ENCODE results near the gene DCDC2C.

DCDC2C gene

GRCh38 chr2:3823748-3824147, 120.4 kb downstream of the DCDC2C start:
- no peaks in the 10 kb centered on the region for H3K9me3 ChIP-seq (replicated peaks; ENCODE audit: low read length)
- H3K4me1 ChIP-seq (ENCODE audit: control insufficient read depth, insufficient read depth, low read length) = no peaks in the 10 kb centered on the region
- no peaks in the 10 kb centered on the region for H3K36me3 ChIP-seq (ENCODE audit: insufficient read depth, low read length)
- H3K4me3 ChIP-seq (ENCODE audit: low read length) = no peak overlapping the region
- no peaks in the 10 kb centered on the region for H3K27me3 ChIP-seq (ENCODE audit: control insufficient read depth, insufficient read depth, low read length)
- H3K4me2 ChIP-seq (ENCODE audit: low read length) = no peak overlapping the region
- H3K9ac ChIP-seq (ENCODE audit: low read depth, low read length) = no peak overlapping the region

- H3K9ac ChIP-seq (ENCODE audit: low read depth, low read length) = no peak overlapping the region
- no peak overlapping the region for H3K4me2 ChIP-seq (ENCODE audit: low read length)
- H3K9me3 ChIP-seq (replicated peaks; ENCODE audit: low read length) = no peaks in the 10 kb centered on the region
- H3K4me3 ChIP-seq (ENCODE audit: low read length) = no peak overlapping the region
- no peaks in the 10 kb centered on the region for H3K36me3 ChIP-seq (ENCODE audit: insufficient read depth, low read length)
- H3K27me3 ChIP-seq (ENCODE audit: control insufficient read depth, insufficient read depth, low read length) = no peaks in the 10 kb centered on the region
- no peaks in the 10 kb centered on the region for H3K4me1 ChIP-seq (ENCODE audit: control insufficient read depth, insufficient read depth, low read length)
Observed at GRCh38 chr2:3827673-3828575, 124.5 kb downstream of the DCDC2C start.

GRCh38 chr2:3830796-3831195, 127.4 kb downstream of the DCDC2C start:
- H3K9ac ChIP-seq (ENCODE audit: low read depth, low read length) = no peak overlapping the region
- no peaks in the 10 kb centered on the region for H3K4me1 ChIP-seq (ENCODE audit: control insufficient read depth, insufficient read depth, low read length)
- H3K27me3 ChIP-seq (ENCODE audit: control insufficient read depth, insufficient read depth, low read length) = no peaks in the 10 kb centered on the region
- H3K4me2 ChIP-seq (ENCODE audit: low read length) = no peak overlapping the region
- no peaks in the 10 kb centered on the region for H3K9me3 ChIP-seq (replicated peaks; ENCODE audit: low read length)
- H3K36me3 ChIP-seq (ENCODE audit: insufficient read depth, low read length) = no peaks in the 10 kb centered on the region
- no peak overlapping the region for H3K4me3 ChIP-seq (ENCODE audit: low read length)

GRCh38 chr2:3837086-3837485, 133.7 kb downstream of the DCDC2C start:
- Histone ChIP-seq H3K9ac (ENCODE audit: low read depth, low read length) (no peak overlapping the region), H3K4me1 (ENCODE audit: control insufficient read depth, insufficient read depth, low read length) (no peaks in the 10 kb centered on the region), H3K36me3 (ENCODE audit: insufficient read depth, low read length) (no peaks in the 10 kb centered on the region), H3K4me3 (ENCODE audit: low read length) (no peak overlapping the region), H3K27me3 (ENCODE audit: control insufficient read depth, insufficient read depth, low read length) (no peaks in the 10 kb centered on the region), H3K4me2 (ENCODE audit: low read length) (no peak overlapping the region), H3K9me3 (replicated peaks; ENCODE audit: low read length) (no peaks in the 10 kb centered on the region)

DNA sequence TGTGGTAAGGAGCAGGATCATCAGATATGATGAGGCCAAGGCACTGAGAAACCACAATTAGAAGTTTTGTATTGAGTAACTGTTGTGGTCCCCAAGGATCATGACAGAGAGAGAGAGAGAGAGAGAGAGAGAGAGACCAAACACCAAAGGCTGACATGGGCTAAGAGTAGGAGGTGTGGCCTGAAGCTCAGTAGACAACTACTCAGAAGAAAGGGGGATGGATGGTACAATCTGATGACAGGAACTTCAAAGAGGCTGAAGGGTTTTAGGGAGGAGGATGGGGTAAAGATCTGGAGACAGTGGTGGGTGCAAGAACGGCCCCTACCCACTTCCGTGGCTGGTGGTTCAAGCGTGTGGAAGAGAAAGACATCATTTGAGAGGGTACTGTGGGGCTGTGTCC, 135.0 kb downstream of the DCDC2C start:
- Histone ChIP-seq H3K9me3 (replicated peaks; ENCODE audit: low read length) (no peaks in the 10 kb centered on the region), H3K9ac (ENCODE audit: low read depth, low read length) (no peak overlapping the region), H3K4me3 (ENCODE audit: low read length) (no peak overlapping the region), H3K27me3 (ENCODE audit: control insufficient read depth, insufficient read depth, low read length) (no peaks in the 10 kb centered on the region), H3K4me2 (ENCODE audit: low read length) (no peak overlapping the region), H3K36me3 (ENCODE audit: insufficient read depth, low read length) (no peaks in the 10 kb centered on the region), H3K4me1 (ENCODE audit: control insufficient read depth, insufficient read depth, low read length) (no peaks in the 10 kb centered on the region)

DNA sequence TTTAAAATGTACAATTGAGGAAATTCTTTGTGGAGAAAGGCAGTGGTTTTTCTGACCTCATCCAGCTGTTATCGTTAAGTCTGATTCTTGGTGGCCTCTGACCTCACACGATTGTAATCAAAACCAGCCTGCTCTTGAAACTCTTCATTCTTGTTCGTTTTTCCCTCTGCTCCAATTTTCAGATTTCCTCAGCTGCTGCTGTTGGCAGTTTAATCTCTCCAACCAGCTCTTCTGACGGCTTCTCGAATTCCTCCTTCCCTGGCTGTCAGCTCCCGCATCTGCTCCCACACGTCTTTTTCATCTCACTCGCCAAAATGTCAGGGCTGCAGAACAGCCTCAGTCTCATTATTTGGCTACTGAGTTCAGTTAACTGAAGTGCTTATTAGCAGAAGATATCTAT, 136.1 kb downstream of the DCDC2C start:
- no peaks in the 10 kb centered on the region for H3K27me3 ChIP-seq (ENCODE audit: control insufficient read depth, insufficient read depth, low read length)
- H3K36me3 ChIP-seq (ENCODE audit: insufficient read depth, low read length) = no peaks in the 10 kb centered on the region
- no peak overlapping the region for H3K4me2 ChIP-seq (ENCODE audit: low read length)
- no peaks in the 10 kb centered on the region for H3K4me1 ChIP-seq (ENCODE audit: control insufficient read depth, insufficient read depth, low read length)
- no peaks in the 10 kb centered on the region for H3K9me3 ChIP-seq (replicated peaks; ENCODE audit: low read length)
- no peak overlapping the region for H3K4me3 ChIP-seq (ENCODE audit: low read length)
- no peak overlapping the region for H3K9ac ChIP-seq (ENCODE audit: low read depth, low read length)

DNA sequence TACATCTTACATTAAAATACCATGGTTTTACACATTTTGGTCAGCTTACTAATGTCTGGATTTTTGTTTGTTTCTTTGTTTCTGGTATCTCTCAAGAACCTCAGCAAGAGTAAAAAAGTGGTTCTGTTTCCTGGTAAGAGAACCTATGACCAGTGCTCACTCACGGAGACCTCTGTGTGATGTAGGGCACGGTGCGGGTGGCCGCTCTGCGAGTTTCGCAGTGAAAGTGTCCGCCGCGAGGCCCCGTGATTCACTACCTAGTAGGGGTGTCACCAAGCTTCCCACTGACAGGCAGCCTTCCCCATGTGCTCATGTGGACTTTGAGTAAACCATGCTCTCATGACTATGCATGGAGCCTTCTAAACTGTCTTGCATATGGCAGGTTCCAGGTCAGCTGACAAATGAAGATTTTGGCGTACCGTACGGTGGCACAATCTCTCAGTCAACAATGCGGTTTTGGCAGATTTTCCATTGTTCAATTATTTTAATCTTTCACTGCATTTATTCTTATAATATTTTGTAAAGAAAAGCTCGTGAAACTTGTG, 137.3 kb downstream of the DCDC2C start:
- H3K27me3 ChIP-seq (ENCODE audit: control insufficient read depth, insufficient read depth, low read length) = no peaks in the 10 kb centered on the region
- H3K36me3 ChIP-seq (ENCODE audit: insufficient read depth, low read length) = no peaks in the 10 kb centered on the region
- no peaks in the 10 kb centered on the region for H3K4me1 ChIP-seq (ENCODE audit: control insufficient read depth, insufficient read depth, low read length)
- no peaks in the 10 kb centered on the region for H3K9me3 ChIP-seq (replicated peaks; ENCODE audit: low read length)
- H3K4me2 ChIP-seq (ENCODE audit: low read length) = no peak overlapping the region
- no peak overlapping the region for H3K9ac ChIP-seq (ENCODE audit: low read depth, low read length)
- H3K4me3 ChIP-seq (ENCODE audit: low read length) = no peak overlapping the region

GRCh38 chr2:3847397-3848052, 144.2 kb downstream of the DCDC2C start:
- no peak overlapping the region for H3K4me3 ChIP-seq (ENCODE audit: low read length)
- no peaks in the 10 kb centered on the region for H3K36me3 ChIP-seq (ENCODE audit: insufficient read depth, low read length)
- H3K9ac ChIP-seq (ENCODE audit: low read depth, low read length) = no peak overlapping the region
- H3K27me3 ChIP-seq (ENCODE audit: control insufficient read depth, insufficient read depth, low read length) = no peaks in the 10 kb centered on the region
- H3K9me3 ChIP-seq (replicated peaks; ENCODE audit: low read length) = no peaks in the 10 kb centered on the region
- H3K4me1 ChIP-seq (ENCODE audit: control insufficient read depth, insufficient read depth, low read length) = no peaks in the 10 kb centered on the region
- H3K4me2 ChIP-seq (ENCODE audit: low read length) = no peak overlapping the region

- H3K4me1 ChIP-seq (ENCODE audit: control insufficient read depth, insufficient read depth, low read length) = no peaks in the 10 kb centered on the region
- no peak overlapping the region for H3K4me2 ChIP-seq (ENCODE audit: low read length)
- H3K4me3 ChIP-seq (ENCODE audit: low read length) = no peak overlapping the region
- H3K36me3 ChIP-seq (ENCODE audit: insufficient read depth, low read length) = no peaks in the 10 kb centered on the region
- no peaks in the 10 kb centered on the region for H3K9me3 ChIP-seq (replicated peaks; ENCODE audit: low read length)
- no peak overlapping the region for H3K9ac ChIP-seq (ENCODE audit: low read depth, low read length)
- H3K27me3 ChIP-seq (ENCODE audit: control insufficient read depth, insufficient read depth, low read length) = no peaks in the 10 kb centered on the region
Observed at GRCh38 chr2:3848776-3849175, 145.4 kb downstream of the DCDC2C start.

DNA sequence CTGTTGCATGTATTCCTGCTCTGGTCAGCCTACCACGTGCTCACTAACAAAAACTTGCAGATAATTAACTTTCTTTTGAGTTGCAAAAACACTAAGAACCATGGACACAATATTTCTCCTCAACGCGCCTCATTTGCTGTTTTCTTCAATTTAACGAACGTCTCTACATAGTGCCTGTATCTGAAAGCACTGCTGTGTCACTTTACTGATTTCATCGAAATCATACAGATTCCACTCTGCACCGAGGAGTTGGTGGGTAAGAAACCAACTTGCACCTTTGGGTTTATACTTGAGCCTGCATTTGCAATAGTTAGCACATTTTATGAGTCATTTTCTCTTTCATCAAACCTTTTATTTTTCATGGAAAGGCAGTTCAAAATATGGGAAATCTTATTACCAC, 145.8 kb downstream of the DCDC2C start:
- Histone ChIP-seq H3K27me3 (ENCODE audit: control insufficient read depth, insufficient read depth, low read length) (no peaks in the 10 kb centered on the region), H3K36me3 (ENCODE audit: insufficient read depth, low read length) (no peaks in the 10 kb centered on the region), H3K4me2 (ENCODE audit: low read length) (no peak overlapping the region), H3K9ac (ENCODE audit: low read depth, low read length) (no peak overlapping the region), H3K4me3 (ENCODE audit: low read length) (no peak overlapping the region), H3K4me1 (ENCODE audit: control insufficient read depth, insufficient read depth, low read length) (no peaks in the 10 kb centered on the region), H3K9me3 (replicated peaks; ENCODE audit: low read length) (no peaks in the 10 kb centered on the region)

GRCh38 chr2:3857576-3857975, 154.2 kb downstream of the DCDC2C start:
- Histone ChIP-seq H3K36me3 (ENCODE audit: insufficient read depth, low read length) (no peaks in the 10 kb centered on the region), H3K9me3 (replicated peaks; ENCODE audit: low read length) (no peaks in the 10 kb centered on the region), H3K9ac (ENCODE audit: low read depth, low read length) (no peak overlapping the region), H3K27me3 (ENCODE audit: control insufficient read depth, insufficient read depth, low read length) (no peaks in the 10 kb centered on the region), H3K4me1 (ENCODE audit: control insufficient read depth, insufficient read depth, low read length) (no peaks in the 10 kb centered on the region), H3K4me2 (ENCODE audit: low read length) (no peak overlapping the region), H3K4me3 (ENCODE audit: low read length) (no peak overlapping the region)

All from skeletal muscle satellite cell (primary cell).